ENCODE results near the gene SLC26A5. TPM values are rescaled to one million over a fixed set of nuclear protein-coding genes. Genes with fewer than 3 reads are reported as not detected.

The SLC26A5 gene, protein sequence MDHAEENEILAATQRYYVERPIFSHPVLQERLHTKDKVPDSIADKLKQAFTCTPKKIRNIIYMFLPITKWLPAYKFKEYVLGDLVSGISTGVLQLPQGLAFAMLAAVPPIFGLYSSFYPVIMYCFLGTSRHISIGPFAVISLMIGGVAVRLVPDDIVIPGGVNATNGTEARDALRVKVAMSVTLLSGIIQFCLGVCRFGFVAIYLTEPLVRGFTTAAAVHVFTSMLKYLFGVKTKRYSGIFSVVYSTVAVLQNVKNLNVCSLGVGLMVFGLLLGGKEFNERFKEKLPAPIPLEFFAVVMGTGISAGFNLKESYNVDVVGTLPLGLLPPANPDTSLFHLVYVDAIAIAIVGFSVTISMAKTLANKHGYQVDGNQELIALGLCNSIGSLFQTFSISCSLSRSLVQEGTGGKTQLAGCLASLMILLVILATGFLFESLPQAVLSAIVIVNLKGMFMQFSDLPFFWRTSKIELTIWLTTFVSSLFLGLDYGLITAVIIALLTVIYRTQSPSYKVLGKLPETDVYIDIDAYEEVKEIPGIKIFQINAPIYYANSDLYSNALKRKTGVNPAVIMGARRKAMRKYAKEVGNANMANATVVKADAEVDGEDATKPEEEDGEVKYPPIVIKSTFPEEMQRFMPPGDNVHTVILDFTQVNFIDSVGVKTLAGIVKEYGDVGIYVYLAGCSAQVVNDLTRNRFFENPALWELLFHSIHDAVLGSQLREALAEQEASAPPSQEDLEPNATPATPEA
- not detected in 2 replicates for total RNA-seq (2014; rRNA removed; shearing (Covaris generic))

DNA sequence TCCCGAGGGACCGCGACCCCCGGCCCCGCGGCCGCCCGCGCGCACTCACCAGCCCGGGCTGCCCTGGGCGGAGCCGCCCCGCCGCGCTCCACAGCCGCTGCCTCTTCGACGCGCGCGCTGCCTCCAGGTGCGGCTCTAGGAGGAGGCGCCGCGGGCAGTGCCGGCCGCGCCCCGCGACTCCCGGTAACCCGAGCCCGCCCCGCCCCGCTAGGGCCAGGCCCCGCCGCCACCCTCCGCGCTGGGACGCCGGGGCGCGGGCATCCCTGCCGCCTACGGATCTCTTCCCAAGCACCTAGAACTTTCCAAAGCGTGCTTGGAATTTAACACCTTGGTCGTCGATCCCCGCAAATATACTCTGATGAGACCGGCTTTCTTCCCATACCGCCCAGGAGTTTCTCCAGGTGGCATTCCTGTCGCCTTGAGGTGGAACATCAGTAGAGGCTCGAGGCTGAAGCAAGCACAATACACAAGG lies at the start of gene SLC26A5:
SLC26A5 (minus strand) TSS at position 159 of the 472 bp plus-strand sequence. CDS start 24,693 bp downstream, outside the sequence.

DNA sequence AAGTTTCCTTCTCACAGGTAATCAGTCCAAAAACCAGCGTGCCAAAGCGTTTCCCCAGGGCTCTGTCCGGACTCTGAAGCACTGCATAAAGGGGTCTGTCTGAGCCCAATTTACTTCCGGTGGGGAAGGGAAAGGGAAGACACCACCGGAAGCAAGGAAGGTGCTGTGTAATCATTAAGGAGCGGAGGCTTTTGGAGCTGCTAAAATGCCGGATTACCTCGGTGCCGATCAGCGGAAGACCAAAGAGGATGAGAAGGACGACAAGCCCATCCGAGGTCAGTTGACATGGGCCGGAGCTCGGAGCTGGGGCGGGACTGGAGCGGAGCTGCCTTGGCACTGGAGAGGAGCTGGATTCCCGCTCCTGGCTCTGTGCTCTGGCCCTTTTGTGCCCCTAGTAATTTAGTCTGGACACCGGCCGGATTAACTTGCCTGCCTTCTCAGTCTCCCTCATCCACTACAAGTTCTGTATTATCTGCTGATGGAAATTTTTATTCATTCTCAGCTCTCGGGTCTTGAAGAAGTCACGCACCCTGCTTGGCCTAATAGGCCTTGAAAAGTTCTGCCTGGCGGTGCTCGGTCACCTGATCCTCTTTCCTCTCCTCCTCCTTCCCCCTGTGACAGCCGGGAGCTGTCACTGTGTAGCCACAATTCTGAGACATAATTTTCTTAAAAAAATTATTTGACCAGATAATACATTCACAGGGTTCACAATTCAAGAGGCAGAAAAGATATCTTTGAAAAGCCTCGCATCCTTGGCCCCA lies 98.3 kb downstream of the SLC26A5 start, which contains the start of gene PSMC2:
PSMC2 (plus strand) TSS at position 137 of the 761 bp plus-strand sequence; CDS start at position 206, 69 bp downstream.

GRCh38 chr7:103344453-103345149 lies 101.4 kb downstream of the SLC26A5 start, which contains the start of gene DNAJC2:
DNAJC2 (minus strand) TSS chr7:103344767; CDS start chr7:103344622, 145 bp downstream.

Small RNAs within 50 kb of the gene (small RNA-seq; reads per million reads assigned to genes)
- gene RF00019 (not detected), gene RPS29P16 (not detected)

Other genes with a start within 250 kb of the SLC26A5 start
- 81.9 and 102 TPM in 2 replicates for gene PMPCB, start 148.8 kb downstream of the SLC26A5 start, total RNA-seq (2014; rRNA removed; shearing (Covaris generic))
- gene DNAJC2, start 101.4 kb downstream of the SLC26A5 start, total RNA-seq (2014; rRNA removed; shearing (Covaris generic)), result 44.4 and 47.1 TPM in 2 replicates
- 164 and 189 TPM in 2 replicates for gene PSMC2, start 98.6 kb downstream of the SLC26A5 start, total RNA-seq (2014; rRNA removed; shearing (Covaris generic))

Data from A375 (cell line).